Uterus (tissue), 4 donors: ENCODE results near the gene RPL10A. TPM values are rescaled to one million over a fixed set of nuclear protein-coding genes. Genes with fewer than 3 reads are reported as not detected.

Experiments used
- DNase-seq, 2 donors: peaks; one replicate each; pipeline ENCODE4 v3.0.0-alpha.2; 2019 to 2020
- H3K27ac ChIP-seq, 2 donors: fragments of 200-600 bp; sonication (generic); 1 replicate in 1 of 2; 2 replicates in 1 of 2; pipeline ENCODE4 v1.5.1; 2016 to 2018
- H3K27me3 ChIP-seq, 2 donors: fragments of 200-600 bp; sonication (generic); one replicate each; pipeline ENCODE4 v1.5.1; 2018 to 2019; ENCODE audit warnings: control low read depth in 1 of 2
- H3K36me3 ChIP-seq, 2 donors: fragments of 200-600 bp; sonication (generic); one replicate each; pipeline ENCODE4 v1.5.1; 2019; ENCODE audit warnings: control low read depth in 1 of 2
- H3K4me1 ChIP-seq, 2 donors: fragments of 200-600 bp; sonication (generic); one replicate each; pipeline ENCODE4 v1.5.1; 2018 to 2019; ENCODE audit warnings: control low read depth in 1 of 2
- H3K4me3 ChIP-seq, 2 donors: fragments of 200-600 bp; sonication (generic); 1 replicate in 1 of 2; 2 replicates in 1 of 2; pipeline ENCODE4 v1.5.1; 2018 to 2019; ENCODE audit warnings: mild to moderate bottlenecking in 1 of 2
- H3K9me3 ChIP-seq, 2 donors: fragments of 200-600 bp; sonication (generic); one replicate each; pipeline ENCODE4 v1.5.1; 2019; ENCODE audit warnings: control low read depth in 1 of 2
- POLR2A ChIP-seq, 2 donors: fragments of 450-650 bp; IDR thresholded peaks; one replicate each; pipeline ENCODE4 v1.6.1; 2016; ENCODE audit warnings: antibody characterized with exemption in 2 of 2, mild to moderate bottlenecking in 1 of 2, moderate library complexity in 1 of 2
- intact Hi-C: fragments of 100-400 bp; cut with DNase I; formaldehyde crosslinking; loops from one replicate; pipeline ENCODE4 v1.15.1; 2023; ENCODE audit warnings: low total_unique reads
- total RNA-seq, 4 donors: library from RNA; depleted of rRNA in 3 of 4; stranded (reverse); fragments of >200 nt in 3 of 4; gene quantifications; one replicate each; pipeline versions ENCODE4 v1.1.0 to v1.2.4, GENCODE V29; 2014 to 2023
- TF ChIP-seq, protein P1 (sequence below), 4 experiments: fragments of 200-600 bp in 2 of 4; fragments of 450-650 bp in 2 of 4; sonication (generic) in 2 of 4; IDR thresholded peaks; one replicate each; pipeline ENCODE4 v1.5.1; 2016 to 2019; ENCODE audit warnings: antibody characterized with exemption in 4 of 4, mild to moderate bottlenecking in 2 of 4, moderate library complexity in 1 of 4
- donor health status: DM: yes; HTN: yes; CAD: no.

The RPL10A gene
- total RNA-seq, 4 donors from 2014 or later, result 1,557 to 4,762 (median 2,904) TPM

DNA sequence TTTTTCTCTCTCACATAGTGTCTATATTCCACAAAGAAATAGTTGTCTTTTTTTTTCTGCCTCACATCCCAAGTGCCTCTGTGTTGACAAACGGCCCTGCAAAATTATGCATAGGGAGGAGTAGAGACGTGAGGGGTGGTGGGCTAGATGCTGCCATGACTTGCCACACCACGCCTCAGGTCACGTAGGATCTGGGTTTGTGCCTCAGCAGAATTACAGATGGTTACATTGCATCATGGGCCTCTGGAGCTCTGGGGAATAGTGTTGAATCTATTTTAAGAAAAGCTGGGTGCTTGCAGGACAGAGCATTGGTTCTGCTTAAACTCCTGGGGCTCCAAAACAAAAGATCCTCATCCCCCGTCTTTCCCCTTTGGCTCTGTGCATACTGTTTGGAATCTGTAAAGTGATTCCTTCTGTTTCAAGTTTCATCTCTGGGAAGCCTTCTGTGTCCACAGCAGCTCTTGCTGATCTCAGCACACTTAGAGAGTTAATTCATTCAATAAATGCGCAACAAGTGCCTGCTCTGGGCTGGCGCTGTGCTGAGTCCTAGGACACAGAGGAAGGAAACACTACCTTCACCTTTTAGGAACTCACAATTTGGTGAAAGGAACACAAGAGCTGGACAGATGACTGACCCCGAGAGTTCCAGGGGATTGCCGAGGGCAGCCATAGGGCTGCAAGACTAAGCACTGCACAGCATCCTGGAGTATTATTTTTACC lies 13.7 kb upstream of the RPL10A start:
- Histone ChIP-seq H3K4me1 (no peaks in the 10 kb centered on the region), H3K9me3 (no peaks in the 10 kb centered on the region), H3K27ac (no peak overlapping the region), H3K4me3 (no peak overlapping the region), H3K27me3 (no peaks in the 10 kb centered on the region), H3K36me3 (no peaks in the 10 kb centered on the region)
- TF ChIP-seq POLR2A (IDR thresholded peaks at IDR 0.05), result no peak
- TF ChIP-seq, protein P1, sequence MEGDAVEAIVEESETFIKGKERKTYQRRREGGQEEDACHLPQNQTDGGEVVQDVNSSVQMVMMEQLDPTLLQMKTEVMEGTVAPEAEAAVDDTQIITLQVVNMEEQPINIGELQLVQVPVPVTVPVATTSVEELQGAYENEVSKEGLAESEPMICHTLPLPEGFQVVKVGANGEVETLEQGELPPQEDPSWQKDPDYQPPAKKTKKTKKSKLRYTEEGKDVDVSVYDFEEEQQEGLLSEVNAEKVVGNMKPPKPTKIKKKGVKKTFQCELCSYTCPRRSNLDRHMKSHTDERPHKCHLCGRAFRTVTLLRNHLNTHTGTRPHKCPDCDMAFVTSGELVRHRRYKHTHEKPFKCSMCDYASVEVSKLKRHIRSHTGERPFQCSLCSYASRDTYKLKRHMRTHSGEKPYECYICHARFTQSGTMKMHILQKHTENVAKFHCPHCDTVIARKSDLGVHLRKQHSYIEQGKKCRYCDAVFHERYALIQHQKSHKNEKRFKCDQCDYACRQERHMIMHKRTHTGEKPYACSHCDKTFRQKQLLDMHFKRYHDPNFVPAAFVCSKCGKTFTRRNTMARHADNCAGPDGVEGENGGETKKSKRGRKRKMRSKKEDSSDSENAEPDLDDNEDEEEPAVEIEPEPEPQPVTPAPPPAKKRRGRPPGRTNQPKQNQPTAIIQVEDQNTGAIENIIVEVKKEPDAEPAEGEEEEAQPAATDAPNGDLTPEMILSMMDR (IDR thresholded peaks at IDR 0.05), result no peak
- no peak for DNase-seq
- intact Hi-C loops, result no loop called here

DNA sequence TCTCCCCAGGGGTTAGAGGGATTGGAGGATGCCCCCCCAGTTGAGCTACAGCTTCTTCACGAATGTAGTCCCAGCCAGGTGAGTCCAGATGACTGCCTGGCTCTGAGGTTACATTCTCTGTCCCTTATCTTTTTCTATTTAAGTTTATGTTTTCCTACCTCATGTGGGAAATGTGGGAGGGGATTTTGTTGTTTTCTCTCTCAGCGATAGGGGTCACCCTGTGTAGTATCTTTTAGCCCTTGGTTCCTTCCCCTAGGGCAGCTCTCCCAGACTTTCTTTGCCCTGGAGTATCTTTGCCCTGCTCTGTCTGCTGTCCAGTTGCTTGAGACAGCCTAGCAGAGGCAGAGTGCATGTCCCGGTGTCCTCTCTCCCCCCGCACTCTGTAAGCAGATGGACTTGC lies 10.3 kb upstream of the RPL10A start:
- H3K27me3 ChIP-seq, result no peaks in the 10 kb centered on the region
- no peak for TF ChIP-seq POLR2A (IDR thresholded peaks at IDR 0.05)
- TF ChIP-seq, protein P1 (IDR thresholded peaks at IDR 0.05), result no peak
- H3K4me1 ChIP-seq, result no peaks in the 10 kb centered on the region
- H3K4me3 ChIP-seq, result no peak overlapping the region
- H3K27ac ChIP-seq, result no peak overlapping the region
- no peaks in the 10 kb centered on the region for H3K9me3 ChIP-seq
- DNase-seq, result no peak
- H3K36me3 ChIP-seq, result no peaks in the 10 kb centered on the region
- intact Hi-C loops, result no loop called here

DNA sequence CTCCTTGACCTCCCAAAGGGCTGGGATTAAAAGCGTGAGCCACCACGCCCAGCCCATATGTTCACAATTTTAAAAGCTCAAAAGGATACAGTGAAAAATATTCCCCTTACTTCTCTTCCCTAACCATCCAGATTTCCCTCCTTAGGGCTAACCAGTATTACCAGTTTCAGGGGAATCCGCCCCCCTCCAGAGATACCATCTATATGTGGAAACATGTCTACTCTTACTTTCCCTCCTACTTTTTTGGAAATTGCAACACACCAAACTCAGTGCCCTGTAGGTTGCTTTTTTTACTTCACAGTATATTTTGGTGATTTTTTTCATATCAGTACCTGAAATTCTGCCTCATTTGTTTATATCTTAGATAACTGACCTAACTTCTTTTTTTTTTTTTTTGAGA lies 6.9 kb upstream of the RPL10A start:
- Histone ChIP-seq H3K4me3 (no peak overlapping the region), H3K27me3 (no peaks in the 10 kb centered on the region), H3K9me3 (no peaks in the 10 kb centered on the region), H3K36me3 (no peaks in the 10 kb centered on the region), H3K27ac (no peak overlapping the region), H3K4me1 (no peaks in the 10 kb centered on the region)
- intact Hi-C loops, result no loop called here
- no peak for DNase-seq
- TF ChIP-seq, protein P1 (IDR thresholded peaks at IDR 0.05), result no peak
- no peak for TF ChIP-seq POLR2A (IDR thresholded peaks at IDR 0.05)

DNA sequence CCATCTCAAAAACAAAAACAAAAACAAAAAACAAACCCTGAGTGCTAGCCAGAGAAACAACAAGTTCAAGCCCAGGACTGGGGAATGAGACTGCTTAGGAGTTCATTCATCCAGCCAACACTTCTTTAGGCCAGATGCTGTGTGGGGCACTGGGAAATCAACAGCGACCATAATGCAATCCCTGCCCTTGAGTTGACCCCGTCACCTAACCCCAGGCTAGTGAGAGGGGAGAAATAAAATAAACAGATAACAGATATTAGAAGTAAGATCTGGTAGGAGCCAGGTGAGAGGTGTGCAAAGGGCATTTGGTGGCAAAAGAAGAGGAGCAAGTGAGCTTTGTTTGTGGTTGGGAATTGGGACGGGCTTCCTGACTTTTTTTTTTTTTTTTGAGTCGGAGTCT lies 4.9 kb upstream of the RPL10A start:
- no peaks in the 10 kb centered on the region for H3K4me1 ChIP-seq
- H3K4me3 ChIP-seq, result no peak overlapping the region
- H3K27ac ChIP-seq, result no peak overlapping the region
- intact Hi-C loops, result no loop called here
- DNase-seq, result no peak
- no peak for TF ChIP-seq POLR2A (IDR thresholded peaks at IDR 0.05)
- TF ChIP-seq, protein P1 (IDR thresholded peaks at IDR 0.05), result no peak
- H3K9me3 ChIP-seq, result no peaks in the 10 kb centered on the region
- no peaks in the 10 kb centered on the region for H3K36me3 ChIP-seq
- no peaks in the 10 kb centered on the region for H3K27me3 ChIP-seq

DNA sequence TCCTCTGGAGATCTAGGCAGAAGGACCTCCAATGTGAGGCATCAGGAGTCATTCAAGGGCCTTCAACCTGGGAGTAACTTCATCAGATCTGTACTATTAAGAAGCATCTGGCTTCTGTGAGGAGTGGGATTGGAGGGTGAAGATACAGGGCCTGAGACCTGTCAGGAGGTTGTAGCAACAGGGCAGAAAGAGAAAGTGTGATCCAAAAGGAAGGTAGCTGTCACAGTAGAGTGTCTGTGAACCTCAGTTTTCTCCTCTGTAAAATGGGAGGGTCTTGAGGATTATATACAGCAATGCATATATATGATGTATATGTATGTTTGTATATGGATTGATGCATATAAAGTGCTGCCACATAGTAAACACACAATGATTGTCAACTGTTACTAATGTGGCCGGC lies 2.6 kb upstream of the RPL10A start:
- TF ChIP-seq POLR2A (IDR thresholded peaks at IDR 0.05), result no peak
- TF ChIP-seq, protein P1 (IDR thresholded peaks at IDR 0.05), result no peak
- H3K4me1 ChIP-seq, result peaks cover 0 to 7% of the 10 kb centered on the region in 2 donors
- H3K9me3 ChIP-seq, result no peaks in the 10 kb centered on the region
- H3K27ac ChIP-seq, result no peak overlapping the region
- no peaks in the 10 kb centered on the region for H3K27me3 ChIP-seq
- no peak for DNase-seq
- no peak overlapping the region for H3K4me3 ChIP-seq
- H3K36me3 ChIP-seq, result no peaks in the 10 kb centered on the region
- intact Hi-C loops, result no loop called here
